ENCODE data around the gene LIPC.
A peak's percentile ranks its signal among the peaks of the same experiment; 100 is the strongest.

The LIPC gene

GRCh38 chr15:58551084-58551763 lies 119.4 kb downstream of the LIPC start:
- no peak for DNase-seq (ENCODE audit: low read depth, low spot score)
- TF ChIP-seq CTCF (IDR thresholded peaks at IDR 0.05; ENCODE audit: low read depth, low read length) = no peak
- in situ Hi-C loops (cut with HindIII; ENCODE audit: low sequenced_read_pairs) = no loop called here
- H3K4me3 ChIP-seq (ENCODE audit: low read depth, low read length) = no peak overlapping the region

- DNase-seq (ENCODE audit: low read depth, low spot score) = peak; percentile 95
- H3K4me3 ChIP-seq (ENCODE audit: low read depth, low read length) = peak overlapping the region; percentile 5
- in situ Hi-C loops (cut with HindIII; ENCODE audit: low sequenced_read_pairs) = no loop called here
- no peak for TF ChIP-seq CTCF (IDR thresholded peaks at IDR 0.05; ENCODE audit: low read depth, low read length)
These were observed 120.1 kb downstream of the LIPC start for GRCh38 chr15:58551764-58552504.

- in situ Hi-C loops (cut with HindIII; ENCODE audit: low sequenced_read_pairs) = no loop called here
- no peak for TF ChIP-seq CTCF (IDR thresholded peaks at IDR 0.05; ENCODE audit: low read depth, low read length)
- no peak overlapping the region for H3K4me3 ChIP-seq (ENCODE audit: low read depth, low read length)
- DNase-seq (ENCODE audit: low read depth, low spot score) = no peak
These were observed 120.9 kb downstream of the LIPC start for GRCh38 chr15:58552505-58553364.

GRCh38 chr15:58553365-58553918 lies 121.7 kb downstream of the LIPC start:
- TF ChIP-seq CTCF (IDR thresholded peaks at IDR 0.05; ENCODE audit: low read depth, low read length) = no peak
- in situ Hi-C loops (cut with HindIII; ENCODE audit: low sequenced_read_pairs) = no loop called here
- no peak overlapping the region for H3K4me3 ChIP-seq (ENCODE audit: low read depth, low read length)
- DNase-seq (ENCODE audit: low read depth, low spot score) = no peak

- no peak for DNase-seq (ENCODE audit: low read depth, low spot score)
- TF ChIP-seq CTCF (IDR thresholded peaks at IDR 0.05; ENCODE audit: low read depth, low read length) = no peak
- in situ Hi-C loops (cut with HindIII; ENCODE audit: low sequenced_read_pairs) = no loop called here
- no peak overlapping the region for H3K4me3 ChIP-seq (ENCODE audit: low read depth, low read length)
These were observed 123.0 kb downstream of the LIPC start for GRCh38 chr15:58554758-58555157.
